OCI-LY3 (cell line): ENCODE measurements around the gene CATSPERE.

ENCODE experiments used
- H2AFZ ChIP-seq: fragments of 200-600, 300-600 bp; shearing (Covaris generic); 2 replicates; pipeline ENCODE4 v1.6.0; 2014; ENCODE audit warnings: antibody characterized with exemption, low read depth, low read length
- H3K27ac ChIP-seq: fragments of 200-600, 300-600 bp; sonication (generic); 2 replicates; pipeline ENCODE4 v1.5.1; 2014; ENCODE audit warnings: mild to moderate bottlenecking, low read length, moderate library complexity, mixed read lengths
- H3K27me3 ChIP-seq: fragments of 200-600, 300-600 bp; sonication (generic); 2 replicates; pipeline ENCODE4 v1.6.1; 2014; ENCODE audit warnings: low read depth, low read length, mixed read lengths
- H3K36me3 ChIP-seq: fragments of 200-600, 300-600 bp; sonication (generic); replicated peaks from 2 replicates; pipeline ENCODE3; 2014; ENCODE audit warnings: low read depth, low read length, mixed read lengths
- H3K4me1 ChIP-seq: fragments of 300-600, 200-600 bp; sonication (generic); 2 replicates; pipeline ENCODE4 v1.6.1; 2014; ENCODE audit warnings: low read length, mixed read lengths
- H3K4me2 ChIP-seq: fragments of 200-600, 300-600 bp; sonication (generic); 2 replicates; pipeline ENCODE4 v1.6.1; 2014; ENCODE audit warnings: low read length, mixed read lengths
- H3K4me3 ChIP-seq: fragments of 300-600, 200-600 bp; sonication (generic); 2 replicates; pipeline ENCODE4 v1.5.1; 2014; ENCODE audit warnings: antibody characterized with exemption, mild to moderate bottlenecking, low read length, moderate library complexity
- H3K79me2 ChIP-seq: fragments of 300-600, 200-600 bp; shearing (Covaris generic); 2 replicates; pipeline ENCODE4 v1.6.1; 2014; ENCODE audit warnings: mild to moderate bottlenecking, low read length, mixed read lengths
- H3K9ac ChIP-seq: fragments of 300-600, 200-600 bp; shearing (Covaris generic); 2 replicates; pipeline ENCODE4 v1.6.0; 2014; ENCODE audit warnings: mild to moderate bottlenecking, low read length, moderate library complexity
- H3K9me3 ChIP-seq: fragments of 200-600, 300-600 bp; shearing (Covaris generic); 2 replicates; pipeline ENCODE4 v1.6.1; 2014; ENCODE audit warnings: low read length, mixed read lengths; ENCODE audit not compliant: insufficient read depth
- H4K20me1 ChIP-seq: fragments of 200-600, 300-600 bp; sonication (generic); 2 replicates; pipeline ENCODE4 v1.6.1; 2016; ENCODE audit warnings: low read length, mixed read lengths; ENCODE audit not compliant: insufficient read depth
- EZH2phosphoT487 ChIP-seq: fragments of 200-600 bp; shearing (Covaris generic); IDR thresholded peaks from 2 replicates; pipeline ENCODE4 v1.6.1; 2018; ENCODE audit warnings: antibody characterized with exemption, mixed run types, low read depth
- TF ChIP-seq, protein P1 (sequence below): fragments of 200-600, 300-600 bp; sonication (generic); IDR thresholded peaks from 2 replicates; pipeline ENCODE4 v1.5.1; 2014; ENCODE audit warnings: antibody characterized with exemption, low read length, low read depth

CATSPERE gene

DNA sequence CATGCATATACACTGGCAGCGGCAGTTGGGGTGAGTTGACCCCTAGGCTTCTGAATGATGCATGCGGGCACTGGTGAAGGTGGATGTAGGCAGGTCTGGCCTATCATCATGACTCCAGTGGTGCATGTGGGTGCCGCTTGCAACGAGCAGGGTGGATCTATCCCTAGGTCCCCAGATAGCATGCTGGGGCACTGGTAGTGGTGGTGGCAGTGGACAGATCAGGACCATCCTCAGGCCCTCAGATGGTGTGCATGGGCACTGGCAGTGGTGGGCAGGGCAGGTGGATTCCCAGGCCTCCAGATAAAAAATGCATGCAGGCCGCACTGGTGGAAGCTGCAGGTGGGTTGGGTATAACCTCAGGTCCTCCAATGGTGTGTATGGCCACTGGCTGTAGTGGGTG, 52.4 kb downstream of the CATSPERE start:
- peaks cover 5% of the 10 kb centered on the region; the same call in 1 of the 2 replicates for H3K27me3 ChIP-seq
- no peaks in the 10 kb centered on the region for H3K36me3 ChIP-seq
- H4K20me1 ChIP-seq, result no peaks in the 10 kb centered on the region
- H3K27ac ChIP-seq, result no peak overlapping the region
- no peak overlapping the region for H2AFZ ChIP-seq
- H3K4me3 ChIP-seq, result no peak overlapping the region
- H3K9ac ChIP-seq, result no peak overlapping the region
- H3K79me2 ChIP-seq, result no peaks in the 10 kb centered on the region
- TF ChIP-seq EZH2phosphoT487, result no peak
- TF ChIP-seq, protein P1, sequence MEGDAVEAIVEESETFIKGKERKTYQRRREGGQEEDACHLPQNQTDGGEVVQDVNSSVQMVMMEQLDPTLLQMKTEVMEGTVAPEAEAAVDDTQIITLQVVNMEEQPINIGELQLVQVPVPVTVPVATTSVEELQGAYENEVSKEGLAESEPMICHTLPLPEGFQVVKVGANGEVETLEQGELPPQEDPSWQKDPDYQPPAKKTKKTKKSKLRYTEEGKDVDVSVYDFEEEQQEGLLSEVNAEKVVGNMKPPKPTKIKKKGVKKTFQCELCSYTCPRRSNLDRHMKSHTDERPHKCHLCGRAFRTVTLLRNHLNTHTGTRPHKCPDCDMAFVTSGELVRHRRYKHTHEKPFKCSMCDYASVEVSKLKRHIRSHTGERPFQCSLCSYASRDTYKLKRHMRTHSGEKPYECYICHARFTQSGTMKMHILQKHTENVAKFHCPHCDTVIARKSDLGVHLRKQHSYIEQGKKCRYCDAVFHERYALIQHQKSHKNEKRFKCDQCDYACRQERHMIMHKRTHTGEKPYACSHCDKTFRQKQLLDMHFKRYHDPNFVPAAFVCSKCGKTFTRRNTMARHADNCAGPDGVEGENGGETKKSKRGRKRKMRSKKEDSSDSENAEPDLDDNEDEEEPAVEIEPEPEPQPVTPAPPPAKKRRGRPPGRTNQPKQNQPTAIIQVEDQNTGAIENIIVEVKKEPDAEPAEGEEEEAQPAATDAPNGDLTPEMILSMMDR, result no peak
- no peaks in the 10 kb centered on the region for H3K4me1 ChIP-seq
- H3K9me3 ChIP-seq, result peaks cover 14% of the 10 kb centered on the region
- no peak overlapping the region for H3K4me2 ChIP-seq

DNA sequence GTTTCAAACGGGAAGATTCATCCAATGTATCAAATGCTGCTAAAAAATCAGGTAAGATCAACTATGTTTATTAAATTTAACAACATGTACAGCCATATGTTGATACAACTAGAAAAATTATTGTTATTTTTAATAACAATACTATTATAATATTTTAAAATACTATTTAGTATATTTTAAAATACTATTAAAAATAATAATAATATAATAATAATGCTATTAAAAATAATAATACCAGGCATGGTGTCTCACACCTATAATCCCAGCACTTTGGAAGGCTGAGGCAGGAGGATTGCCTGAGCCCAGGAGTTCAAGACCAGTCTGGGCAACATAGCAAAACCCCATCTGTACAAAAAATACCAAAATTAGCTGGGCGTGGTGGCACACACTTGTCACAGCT, 54.6 kb downstream of the CATSPERE start:
- Histone ChIP-seq H3K27me3 (peaks cover 5% of the 10 kb centered on the region; the same call in 1 of the 2 replicates), H3K4me3 (no peak overlapping the region), H3K79me2 (no peaks in the 10 kb centered on the region), H3K4me1 (no peaks in the 10 kb centered on the region), H2AFZ (no peak overlapping the region), H3K27ac (no peak overlapping the region), H3K9ac (no peak overlapping the region), H3K4me2 (no peak overlapping the region), H3K9me3 (peaks cover 14% of the 10 kb centered on the region), H3K36me3 (no peaks in the 10 kb centered on the region), H4K20me1 (no peaks in the 10 kb centered on the region)
- no peak for TF ChIP-seq EZH2phosphoT487
- TF ChIP-seq, protein P1, result no peak

DNA sequence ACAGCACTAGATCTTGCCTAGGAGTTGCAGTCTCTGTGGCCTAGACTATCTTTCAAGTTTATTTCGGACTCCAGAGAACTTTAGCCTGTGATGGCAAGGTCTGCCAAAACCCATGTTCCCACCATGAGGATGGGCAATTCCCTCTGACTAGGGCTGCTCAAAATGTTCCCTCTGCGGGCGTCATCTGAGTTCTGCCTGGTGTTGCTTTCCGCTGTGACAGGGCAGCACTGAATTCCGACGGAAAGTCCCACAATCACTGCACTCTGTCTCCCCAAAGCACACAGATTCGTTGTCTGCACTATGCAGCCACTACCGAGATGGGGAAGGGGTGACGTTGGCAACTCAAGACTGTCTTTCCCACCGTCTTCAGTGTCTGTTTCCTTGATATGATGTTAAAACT, 75.2 kb downstream of the CATSPERE start:
- Histone ChIP-seq H3K4me3 (no peak overlapping the region), H4K20me1 (no peaks in the 10 kb centered on the region), H3K9ac (no peak overlapping the region), H3K79me2 (no peaks in the 10 kb centered on the region), H3K36me3 (no peaks in the 10 kb centered on the region), H2AFZ (no peak overlapping the region), H3K4me2 (no peak overlapping the region), H3K27ac (no peak overlapping the region), H3K9me3 (no peaks in the 10 kb centered on the region), H3K27me3 (peaks cover 10% of the 10 kb centered on the region; the same call in 1 of the 2 replicates), H3K4me1 (no peaks in the 10 kb centered on the region)
- TF ChIP-seq, protein P1, result no peak
- TF ChIP-seq EZH2phosphoT487, result no peak

DNA sequence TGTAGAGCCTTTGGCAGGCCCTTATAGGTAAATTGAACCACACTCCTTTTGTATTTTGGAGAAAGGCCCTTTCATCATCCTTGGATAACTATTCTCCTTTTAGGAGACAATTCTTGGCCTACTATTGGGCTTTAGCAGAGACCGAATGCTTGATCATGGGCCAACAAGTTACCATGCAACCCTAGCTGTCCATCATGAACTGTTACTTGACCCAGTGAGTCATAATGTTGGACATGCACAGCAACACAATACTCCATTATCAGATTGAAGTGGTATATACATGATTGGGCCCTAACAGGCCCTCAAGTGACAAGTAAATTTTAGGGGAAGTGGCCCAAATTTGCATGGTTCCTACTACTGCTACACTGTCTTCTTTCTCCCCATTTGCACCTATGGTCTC, 84.4 kb downstream of the CATSPERE start:
- Histone ChIP-seq H4K20me1 (no peaks in the 10 kb centered on the region), H3K9ac (no peak overlapping the region), H3K79me2 (no peaks in the 10 kb centered on the region), H3K4me3 (no peak overlapping the region), H3K4me2 (no peak overlapping the region), H3K36me3 (no peaks in the 10 kb centered on the region), H3K27ac (no peak overlapping the region), H3K27me3 (no peaks in the 10 kb centered on the region), H2AFZ (no peak overlapping the region), H3K4me1 (no peaks in the 10 kb centered on the region), H3K9me3 (peaks cover 10% of the 10 kb centered on the region; the same call in 1 of the 2 replicates)
- TF ChIP-seq EZH2phosphoT487, result no peak
- TF ChIP-seq, protein P1, result no peak
